GM06990 (cell line): ENCODE results near the gene MOCOS.

Source experiments
- DNase-seq: peaks from one replicate; pipeline ENCODE4 v3.0.0-alpha.2; 2011; ENCODE audit not compliant: insufficient read length; ENCODE audit errors: extremely low read depth
- H3K27me3 ChIP-seq: replicated peaks from 2 replicates; pipeline ENCODE4 v1.6.0; 2011; ENCODE audit warnings: low read length; ENCODE audit not compliant: control insufficient read depth, insufficient read depth
- H3K36me3 ChIP-seq: 2 replicates; pipeline ENCODE4 v1.5.1; 2011; ENCODE audit warnings: low read length; ENCODE audit not compliant: control insufficient read depth, insufficient read depth
- H3K4me3 ChIP-seq: replicated peaks from 2 replicates; pipeline ENCODE4 v1.5.1; 2011; ENCODE audit warnings: low read depth, mild to moderate bottlenecking, control low read depth, low read length
- CTCF ChIP-seq: IDR thresholded peaks from 2 replicates; pipeline ENCODE4 v1.5.1; 2011; ENCODE audit warnings: low read length, control low read depth, mild to moderate bottlenecking, inconsistent platforms; ENCODE audit not compliant: insufficient read depth, poor library complexity, severe bottlenecking

MOCOS gene

GRCh38 chr18:36308711-36309435 lies 121.6 kb downstream of the MOCOS start:
- no peak for DNase-seq
- Histone ChIP-seq H3K4me3 (no peak overlapping the region), H3K36me3 (no peaks in the 10 kb centered on the region), H3K27me3 (no peaks in the 10 kb centered on the region)
- TF ChIP-seq CTCF: no peak

DNA sequence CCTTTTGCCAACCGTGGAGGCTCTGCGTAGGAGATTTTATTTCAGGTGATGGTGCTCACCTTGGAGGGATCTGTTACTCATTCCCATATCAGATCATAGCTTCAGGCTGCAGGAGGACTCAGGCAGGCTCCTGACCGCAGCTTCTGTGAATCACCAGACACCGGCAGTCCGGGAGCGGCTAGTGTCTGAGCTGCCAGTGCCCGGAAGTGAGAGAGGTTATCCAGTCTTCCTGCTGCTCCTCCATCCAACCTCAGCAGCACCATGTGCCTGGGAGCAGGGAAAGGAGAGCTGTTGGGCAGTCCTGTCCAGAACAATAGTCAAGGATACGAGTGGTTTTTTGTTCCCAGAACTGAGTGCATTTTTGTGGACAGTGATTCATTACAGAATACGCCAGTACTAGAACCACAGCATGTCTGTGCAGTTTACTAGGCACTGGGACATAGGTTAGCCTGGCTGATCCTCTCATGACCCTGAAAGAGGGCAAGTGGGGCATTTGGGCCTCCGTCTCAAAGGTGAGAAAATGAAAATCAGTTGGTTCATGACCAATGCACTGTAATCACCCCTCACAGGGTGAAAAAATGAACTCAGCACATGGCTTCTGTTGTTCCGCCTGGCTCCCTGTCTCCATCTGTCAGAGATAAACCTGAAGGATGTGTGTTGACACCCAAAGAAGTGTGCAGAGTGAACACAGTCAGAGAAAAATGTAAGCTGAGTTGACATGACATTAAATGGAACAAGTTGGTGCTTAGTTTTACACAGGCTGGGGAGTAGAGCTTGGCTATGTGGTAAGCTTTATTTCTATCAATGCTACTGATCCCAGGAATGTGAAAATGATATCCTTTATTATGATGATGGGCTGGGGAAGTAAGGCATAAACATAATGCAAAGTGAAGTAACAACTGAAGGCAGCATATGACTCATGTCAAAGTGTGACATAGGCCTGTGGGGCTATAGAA lies 122.4 kb downstream of the MOCOS start:
- TF ChIP-seq CTCF: no peak
- Histone ChIP-seq H3K4me3 (no peak overlapping the region), H3K36me3 (no peaks in the 10 kb centered on the region), H3K27me3 (no peaks in the 10 kb centered on the region)
- DNase-seq: no peak

- no peak for TF ChIP-seq CTCF
- Histone ChIP-seq H3K4me3 (no peak overlapping the region), H3K36me3 (no peaks in the 10 kb centered on the region), H3K27me3 (no peaks in the 10 kb centered on the region)
- DNase-seq: no peak
Observed at GRCh38 chr18:36311026-36311570, 123.8 kb downstream of the MOCOS start.

GRCh38 chr18:36312806-36313395 lies 125.6 kb downstream of the MOCOS start:
- Histone ChIP-seq H3K27me3 (no peaks in the 10 kb centered on the region), H3K4me3 (no peak overlapping the region), H3K36me3 (no peaks in the 10 kb centered on the region)
- no peak for DNase-seq
- TF ChIP-seq CTCF: no peak

GRCh38 chr18:36314098-36314497 lies 126.8 kb downstream of the MOCOS start:
- no peak overlapping the region for H3K4me3 ChIP-seq
- no peak for TF ChIP-seq CTCF

More at GRCh38 chr18:36314098-36314497, 126.8 kb downstream of the MOCOS start:
- Histone ChIP-seq H3K27me3 (no peaks in the 10 kb centered on the region), H3K36me3 (no peaks in the 10 kb centered on the region)
- no peak for DNase-seq
